Measurements from ENCODE around the gene PLBD1.

DNA sequence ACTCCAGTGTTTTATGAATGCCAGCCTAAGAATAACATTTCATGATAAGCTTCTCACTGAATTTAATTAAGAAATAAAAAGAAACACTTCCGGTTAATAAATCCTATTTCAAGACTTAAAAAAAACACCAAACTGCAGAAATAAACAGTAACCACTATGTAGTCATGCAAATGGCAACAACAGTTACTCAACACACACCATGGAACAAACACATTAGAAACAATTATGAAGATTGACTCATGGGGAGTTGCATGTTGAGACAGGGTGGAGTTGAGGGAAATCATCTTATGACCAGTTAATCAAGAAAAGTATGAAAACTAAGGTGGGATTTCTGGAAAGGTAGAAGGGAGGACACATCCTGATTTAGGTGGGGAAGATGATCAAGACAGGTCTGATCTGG lies 52.7 kb downstream of the PLBD1 start:
- TF ChIP-seq, protein P1, sequence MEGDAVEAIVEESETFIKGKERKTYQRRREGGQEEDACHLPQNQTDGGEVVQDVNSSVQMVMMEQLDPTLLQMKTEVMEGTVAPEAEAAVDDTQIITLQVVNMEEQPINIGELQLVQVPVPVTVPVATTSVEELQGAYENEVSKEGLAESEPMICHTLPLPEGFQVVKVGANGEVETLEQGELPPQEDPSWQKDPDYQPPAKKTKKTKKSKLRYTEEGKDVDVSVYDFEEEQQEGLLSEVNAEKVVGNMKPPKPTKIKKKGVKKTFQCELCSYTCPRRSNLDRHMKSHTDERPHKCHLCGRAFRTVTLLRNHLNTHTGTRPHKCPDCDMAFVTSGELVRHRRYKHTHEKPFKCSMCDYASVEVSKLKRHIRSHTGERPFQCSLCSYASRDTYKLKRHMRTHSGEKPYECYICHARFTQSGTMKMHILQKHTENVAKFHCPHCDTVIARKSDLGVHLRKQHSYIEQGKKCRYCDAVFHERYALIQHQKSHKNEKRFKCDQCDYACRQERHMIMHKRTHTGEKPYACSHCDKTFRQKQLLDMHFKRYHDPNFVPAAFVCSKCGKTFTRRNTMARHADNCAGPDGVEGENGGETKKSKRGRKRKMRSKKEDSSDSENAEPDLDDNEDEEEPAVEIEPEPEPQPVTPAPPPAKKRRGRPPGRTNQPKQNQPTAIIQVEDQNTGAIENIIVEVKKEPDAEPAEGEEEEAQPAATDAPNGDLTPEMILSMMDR (conservative IDR thresholded peaks at IDR 0.05): no peak
- TF ChIP-seq EZH2 (IDR thresholded peaks at IDR 0.05; ENCODE audit: low read depth): no peak
